ENCODE data around the gene FAM185A. TPM values are rescaled to one million over a fixed set of nuclear protein-coding genes. Genes with fewer than 3 reads are reported as not detected.
A peak's percentile ranks its signal among the peaks of the same experiment; 100 is the strongest.
"Not testable (repeated sequence)": the region's sequence is repeated elsewhere in the genome, so short reads cannot be mapped to it uniquely, and the experiment has no call there.

FAM185A gene
- total and polyA plus RNA-seq, 9 of the 15 experiments (the other 6 are each of a cell fraction or from before 2014, with no cell fraction given) = 1.7 to 17.4 (median 10.6) TPM

- H4K20me1 ChIP-seq (replicated peaks; ENCODE audit: control insufficient read depth, insufficient read depth, low read length); DNase-seq (ENCODE audit: extremely low read depth in 1 of 4, low spot score in 3 of 4); BruUV-seq (replicated peaks); H3K36me3 ChIP-seq (ENCODE audit: control insufficient read depth, insufficient read depth, low read length); H3K9me1 ChIP-seq (ENCODE audit: control insufficient read depth, insufficient read depth, low read length); in situ Hi-C loops (cut with MboI); H3K4me1 ChIP-seq (replicated peaks in 1 of 2; ENCODE audit: control insufficient read depth in 2 of 2, insufficient read depth in 2 of 2, low read length in 2 of 2); H3K4me2 ChIP-seq (ENCODE audit: insufficient read depth, low read length); H3K9me3 ChIP-seq (replicated peaks; ENCODE audit: control insufficient read depth, insufficient read depth, low read depth, low read length); H3K27ac ChIP-seq (ENCODE audit: extremely low read depth, low read depth, low read length); ATAC-seq; H3K27me3 ChIP-seq (ENCODE audit: control insufficient read depth in 2 of 2, insufficient read depth in 2 of 2, low read length in 2 of 2); H2AFZ ChIP-seq (ENCODE audit: low read depth, low read length); H3K4me3 ChIP-seq; intact Hi-C loops (cut with micrococcal nuclease); POLR2A ChIA-PET; H3K9ac ChIP-seq (ENCODE audit: insufficient read depth in 1 of 2, low read depth in 2 of 2, low read length in 2 of 2); H3K79me2 ChIP-seq (ENCODE audit: control insufficient read depth, insufficient read depth, low read length); FAIRE-seq: not testable (repeated sequence)
- CTCF ChIA-PET (ENCODE audit: low intra/inter-chr PET ratio) = interaction anchor here (0.6 kb wide), 1 partner anchor 286 kb away, joined by 3 read pairs; no protein-coding TSS in a partner anchor
Measured at GRCh38 chr7:102776217-102776616, 27.4 kb downstream of the FAM185A start.

GRCh38 chr7:102778663-102779062 is 29.9 kb downstream of the FAM185A start:
- H3K9me3 ChIP-seq (replicated peaks; ENCODE audit: control insufficient read depth, insufficient read depth, low read depth, low read length); H3K36me3 ChIP-seq (ENCODE audit: control insufficient read depth, insufficient read depth, low read length); BruUV-seq (replicated peaks); POLR2A ChIA-PET; DNase-seq (ENCODE audit: extremely low read depth in 1 of 4, low spot score in 3 of 4); H2AFZ ChIP-seq (ENCODE audit: low read depth, low read length); in situ Hi-C loops (cut with MboI); H3K79me2 ChIP-seq (ENCODE audit: control insufficient read depth, insufficient read depth, low read length); H3K27ac ChIP-seq (ENCODE audit: extremely low read depth, low read depth, low read length); FAIRE-seq; H4K20me1 ChIP-seq (replicated peaks; ENCODE audit: control insufficient read depth, insufficient read depth, low read length); H3K4me3 ChIP-seq; H3K9ac ChIP-seq (ENCODE audit: insufficient read depth in 1 of 2, low read depth in 2 of 2, low read length in 2 of 2); intact Hi-C loops (cut with micrococcal nuclease); H3K9me1 ChIP-seq (ENCODE audit: control insufficient read depth, insufficient read depth, low read length); H3K4me2 ChIP-seq (ENCODE audit: insufficient read depth, low read length); ATAC-seq; H3K4me1 ChIP-seq (replicated peaks in 1 of 2; ENCODE audit: control insufficient read depth in 2 of 2, insufficient read depth in 2 of 2, low read length in 2 of 2); CTCF ChIA-PET (ENCODE audit: low intra/inter-chr PET ratio); H3K27me3 ChIP-seq (ENCODE audit: control insufficient read depth in 2 of 2, insufficient read depth in 2 of 2, low read length in 2 of 2): not testable (repeated sequence)
- WGBS (ENCODE audit: insufficient coverage, low coverage, missing lambda C conversion rate) = 90% methylated on average over 3 of the region's 3 CpGs

GRCh38 chr7:102780926-102781325 is 32.1 kb downstream of the FAM185A start:
- H3K79me2 ChIP-seq (ENCODE audit: control insufficient read depth, insufficient read depth, low read length); BruUV-seq (replicated peaks); POLR2A ChIA-PET; H3K27me3 ChIP-seq (ENCODE audit: control insufficient read depth in 2 of 2, insufficient read depth in 2 of 2, low read length in 2 of 2); H3K9me1 ChIP-seq (ENCODE audit: control insufficient read depth, insufficient read depth, low read length); H3K4me2 ChIP-seq (ENCODE audit: insufficient read depth, low read length); H3K9me3 ChIP-seq (replicated peaks; ENCODE audit: control insufficient read depth, insufficient read depth, low read depth, low read length); H3K9ac ChIP-seq (ENCODE audit: insufficient read depth in 1 of 2, low read depth in 2 of 2, low read length in 2 of 2); H3K27ac ChIP-seq (ENCODE audit: extremely low read depth, low read depth, low read length); DNase-seq (ENCODE audit: extremely low read depth in 1 of 4, low spot score in 3 of 4); FAIRE-seq; ATAC-seq; CTCF ChIA-PET (ENCODE audit: low intra/inter-chr PET ratio); in situ Hi-C loops (cut with MboI); H3K4me1 ChIP-seq (replicated peaks in 1 of 2; ENCODE audit: control insufficient read depth in 2 of 2, insufficient read depth in 2 of 2, low read length in 2 of 2); intact Hi-C loops (cut with micrococcal nuclease); H3K4me3 ChIP-seq; H3K36me3 ChIP-seq (ENCODE audit: control insufficient read depth, insufficient read depth, low read length); H4K20me1 ChIP-seq (replicated peaks; ENCODE audit: control insufficient read depth, insufficient read depth, low read length); H2AFZ ChIP-seq (ENCODE audit: low read depth, low read length): not testable (repeated sequence)
- WGBS (ENCODE audit: insufficient coverage, low coverage, missing lambda C conversion rate) = 86% methylated on average over 10 of the region's 10 CpGs

- H3K4me2 ChIP-seq (ENCODE audit: insufficient read depth, low read length); DNase-seq (ENCODE audit: extremely low read depth in 1 of 4, low spot score in 3 of 4); H3K4me1 ChIP-seq (replicated peaks in 1 of 2; ENCODE audit: control insufficient read depth in 2 of 2, insufficient read depth in 2 of 2, low read length in 2 of 2); BruUV-seq (replicated peaks); H3K9me3 ChIP-seq (replicated peaks; ENCODE audit: control insufficient read depth, insufficient read depth, low read depth, low read length); H3K36me3 ChIP-seq (ENCODE audit: control insufficient read depth, insufficient read depth, low read length); intact Hi-C loops (cut with micrococcal nuclease); H3K9me1 ChIP-seq (ENCODE audit: control insufficient read depth, insufficient read depth, low read length); H3K4me3 ChIP-seq; H3K27ac ChIP-seq (ENCODE audit: extremely low read depth, low read depth, low read length); H3K9ac ChIP-seq (ENCODE audit: insufficient read depth in 1 of 2, low read depth in 2 of 2, low read length in 2 of 2); in situ Hi-C loops (cut with MboI); H2AFZ ChIP-seq (ENCODE audit: low read depth, low read length); POLR2A ChIA-PET; FAIRE-seq; H4K20me1 ChIP-seq (replicated peaks; ENCODE audit: control insufficient read depth, insufficient read depth, low read length); CTCF ChIA-PET (ENCODE audit: low intra/inter-chr PET ratio); H3K79me2 ChIP-seq (ENCODE audit: control insufficient read depth, insufficient read depth, low read length); H3K27me3 ChIP-seq (ENCODE audit: control insufficient read depth in 2 of 2, insufficient read depth in 2 of 2, low read length in 2 of 2): not testable (repeated sequence)
- 92% methylated on average over 2 of the region's 2 CpGs for WGBS (ENCODE audit: insufficient coverage, low coverage, missing lambda C conversion rate)
- ATAC-seq = peak; percentile 61
Measured at GRCh38 chr7:102788770-102789169, 40.0 kb downstream of the FAM185A start.

All from K562 (cell line).